Measurements from ENCODE around the gene SRSF1.

DNA sequence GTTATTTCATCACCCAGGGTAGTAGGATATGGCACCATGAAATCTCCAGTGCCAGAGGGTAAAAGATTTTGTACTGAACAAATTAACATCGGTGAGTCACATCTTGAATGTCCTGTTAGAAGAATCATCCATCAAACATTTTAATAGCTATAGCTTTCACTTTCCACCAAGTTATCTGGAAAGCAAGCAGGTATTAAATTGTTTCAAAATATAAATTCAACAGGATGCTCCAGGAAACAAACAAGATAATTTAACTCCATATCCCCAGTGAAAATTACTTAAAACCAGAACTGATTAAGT is 21.4 kb downstream of the SRSF1 start:
- TF ChIP-seq, protein P1, sequence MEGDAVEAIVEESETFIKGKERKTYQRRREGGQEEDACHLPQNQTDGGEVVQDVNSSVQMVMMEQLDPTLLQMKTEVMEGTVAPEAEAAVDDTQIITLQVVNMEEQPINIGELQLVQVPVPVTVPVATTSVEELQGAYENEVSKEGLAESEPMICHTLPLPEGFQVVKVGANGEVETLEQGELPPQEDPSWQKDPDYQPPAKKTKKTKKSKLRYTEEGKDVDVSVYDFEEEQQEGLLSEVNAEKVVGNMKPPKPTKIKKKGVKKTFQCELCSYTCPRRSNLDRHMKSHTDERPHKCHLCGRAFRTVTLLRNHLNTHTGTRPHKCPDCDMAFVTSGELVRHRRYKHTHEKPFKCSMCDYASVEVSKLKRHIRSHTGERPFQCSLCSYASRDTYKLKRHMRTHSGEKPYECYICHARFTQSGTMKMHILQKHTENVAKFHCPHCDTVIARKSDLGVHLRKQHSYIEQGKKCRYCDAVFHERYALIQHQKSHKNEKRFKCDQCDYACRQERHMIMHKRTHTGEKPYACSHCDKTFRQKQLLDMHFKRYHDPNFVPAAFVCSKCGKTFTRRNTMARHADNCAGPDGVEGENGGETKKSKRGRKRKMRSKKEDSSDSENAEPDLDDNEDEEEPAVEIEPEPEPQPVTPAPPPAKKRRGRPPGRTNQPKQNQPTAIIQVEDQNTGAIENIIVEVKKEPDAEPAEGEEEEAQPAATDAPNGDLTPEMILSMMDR (IDR thresholded peaks at IDR 0.05 in 2 of 3, conservative IDR thresholded peaks at IDR 0.05 in 1 of 3; ENCODE audit: borderline replicate concordance in 1 of 3, insufficient read depth in 1 of 3, low read depth in 2 of 3, low read length in 2 of 3): no peak
- no peak for TF ChIP-seq YY1 (IDR thresholded peaks at IDR 0.05; ENCODE audit: extremely low read depth, insufficient replicate concordance, low read depth, low read length)
- no peak for TF ChIP-seq POLR2A (IDR thresholded peaks at IDR 0.05; ENCODE audit: borderline replicate concordance, extremely low read depth, insufficient read depth, insufficient read length)
- TF ChIP-seq, protein P2, sequence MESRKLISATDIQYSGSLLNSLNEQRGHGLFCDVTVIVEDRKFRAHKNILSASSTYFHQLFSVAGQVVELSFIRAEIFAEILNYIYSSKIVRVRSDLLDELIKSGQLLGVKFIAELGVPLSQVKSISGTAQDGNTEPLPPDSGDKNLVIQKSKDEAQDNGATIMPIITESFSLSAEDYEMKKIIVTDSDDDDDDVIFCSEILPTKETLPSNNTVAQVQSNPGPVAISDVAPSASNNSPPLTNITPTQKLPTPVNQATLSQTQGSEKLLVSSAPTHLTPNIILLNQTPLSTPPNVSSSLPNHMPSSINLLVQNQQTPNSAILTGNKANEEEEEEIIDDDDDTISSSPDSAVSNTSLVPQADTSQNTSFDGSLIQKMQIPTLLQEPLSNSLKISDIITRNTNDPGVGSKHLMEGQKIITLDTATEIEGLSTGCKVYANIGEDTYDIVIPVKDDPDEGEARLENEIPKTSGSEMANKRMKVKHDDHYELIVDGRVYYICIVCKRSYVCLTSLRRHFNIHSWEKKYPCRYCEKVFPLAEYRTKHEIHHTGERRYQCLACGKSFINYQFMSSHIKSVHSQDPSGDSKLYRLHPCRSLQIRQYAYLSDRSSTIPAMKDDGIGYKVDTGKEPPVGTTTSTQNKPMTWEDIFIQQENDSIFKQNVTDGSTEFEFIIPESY (IDR thresholded peaks at IDR 0.05; ENCODE audit: extremely low read depth, insufficient replicate concordance, low read length): no peak
- TF ChIP-seq ZNF274 (IDR thresholded peaks at IDR 0.05; ENCODE audit: low read depth, low read length): no peak
- TF ChIP-seq JUND (IDR thresholded peaks at IDR 0.05): peak; percentile 78
- TF ChIP-seq SIN3A (IDR thresholded peaks at IDR 0.05; ENCODE audit: low read depth): 0 out of 2 replicates have a peak, but pooled peaks have one; percentile 30
- no peak for TF ChIP-seq EZH2 (IDR thresholded peaks at IDR 0.05)
- TF ChIP-seq, protein P3, sequence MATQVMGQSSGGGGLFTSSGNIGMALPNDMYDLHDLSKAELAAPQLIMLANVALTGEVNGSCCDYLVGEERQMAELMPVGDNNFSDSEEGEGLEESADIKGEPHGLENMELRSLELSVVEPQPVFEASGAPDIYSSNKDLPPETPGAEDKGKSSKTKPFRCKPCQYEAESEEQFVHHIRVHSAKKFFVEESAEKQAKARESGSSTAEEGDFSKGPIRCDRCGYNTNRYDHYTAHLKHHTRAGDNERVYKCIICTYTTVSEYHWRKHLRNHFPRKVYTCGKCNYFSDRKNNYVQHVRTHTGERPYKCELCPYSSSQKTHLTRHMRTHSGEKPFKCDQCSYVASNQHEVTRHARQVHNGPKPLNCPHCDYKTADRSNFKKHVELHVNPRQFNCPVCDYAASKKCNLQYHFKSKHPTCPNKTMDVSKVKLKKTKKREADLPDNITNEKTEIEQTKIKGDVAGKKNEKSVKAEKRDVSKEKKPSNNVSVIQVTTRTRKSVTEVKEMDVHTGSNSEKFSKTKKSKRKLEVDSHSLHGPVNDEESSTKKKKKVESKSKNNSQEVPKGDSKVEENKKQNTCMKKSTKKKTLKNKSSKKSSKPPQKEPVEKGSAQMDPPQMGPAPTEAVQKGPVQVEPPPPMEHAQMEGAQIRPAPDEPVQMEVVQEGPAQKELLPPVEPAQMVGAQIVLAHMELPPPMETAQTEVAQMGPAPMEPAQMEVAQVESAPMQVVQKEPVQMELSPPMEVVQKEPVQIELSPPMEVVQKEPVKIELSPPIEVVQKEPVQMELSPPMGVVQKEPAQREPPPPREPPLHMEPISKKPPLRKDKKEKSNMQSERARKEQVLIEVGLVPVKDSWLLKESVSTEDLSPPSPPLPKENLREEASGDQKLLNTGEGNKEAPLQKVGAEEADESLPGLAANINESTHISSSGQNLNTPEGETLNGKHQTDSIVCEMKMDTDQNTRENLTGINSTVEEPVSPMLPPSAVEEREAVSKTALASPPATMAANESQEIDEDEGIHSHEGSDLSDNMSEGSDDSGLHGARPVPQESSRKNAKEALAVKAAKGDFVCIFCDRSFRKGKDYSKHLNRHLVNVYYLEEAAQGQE (IDR thresholded peaks at IDR 0.05; ENCODE audit: low read depth): no peak
- TF ChIP-seq TCF7L2 (IDR thresholded peaks at IDR 0.05; ENCODE audit: borderline replicate concordance, extremely low read depth, insufficient read depth, insufficient read length): no peak
- TF ChIP-seq POLR2AphosphoS5 (IDR thresholded peaks at IDR 0.05; ENCODE audit: low read depth, low read length): 0 out of 2 replicates have a peak, but pooled peaks have one; percentile 38
- TF ChIP-seq EZH2phosphoT487 (IDR thresholded peaks at IDR 0.05; ENCODE audit: borderline replicate concordance): no peak
- TF ChIP-seq CEBPB (IDR thresholded peaks at IDR 0.05; ENCODE audit: low read depth): peak; percentile 76
